H9 (cell line): ENCODE measurements around the gene TSEN34. TPM values are rescaled to one million over a fixed set of nuclear protein-coding genes. Genes with fewer than 3 reads are reported as not detected.
A peak's percentile ranks its signal among the peaks of the same experiment; 100 is the strongest.

Experiments used
- DNase-seq: peaks from one replicate; pipeline ENCODE4 v3.0.0-alpha.2; 2017
- H2AFZ ChIP-seq: one replicate; pipeline ENCODE4 v1.6.1; 2013; ENCODE audit warnings: mild to moderate bottlenecking, low read length, control low read depth, moderate library complexity
- H2AK5ac ChIP-seq: 2 replicates; pipeline ENCODE4 v1.6.1; 2013; ENCODE audit warnings: low read length, control low read depth, mixed read lengths; ENCODE audit not compliant: insufficient read length
- H2BK120ac ChIP-seq: one replicate; pipeline ENCODE4 v1.6.1; 2013; ENCODE audit warnings: low read depth, mild to moderate bottlenecking, low read length, control low read depth, inconsistent platforms; ENCODE audit not compliant: poor library complexity, severe bottlenecking
- H2BK12ac ChIP-seq: 2 replicates; pipeline ENCODE4 v1.6.1; 2013; ENCODE audit warnings: low read length, control low read depth, mixed read lengths, low read depth; ENCODE audit not compliant: insufficient read length
- H2BK15ac ChIP-seq: 2 replicates; pipeline ENCODE4 v1.6.1; 2013; ENCODE audit warnings: low read depth, low read length, control low read depth
- H2BK20ac ChIP-seq: one replicate; pipeline ENCODE4 v1.6.1; 2013; ENCODE audit warnings: low read depth, mild to moderate bottlenecking, low read length, control low read depth, inconsistent platforms; ENCODE audit not compliant: poor library complexity, severe bottlenecking
- H2BK5ac ChIP-seq: 2 replicates; pipeline ENCODE4 v1.6.1; 2013; ENCODE audit warnings: low read length, control low read depth, mixed read lengths; ENCODE audit not compliant: insufficient read length
- H3K14ac ChIP-seq: 2 replicates; pipeline ENCODE4 v1.6.1; 2013; ENCODE audit warnings: low read length, control low read depth; ENCODE audit not compliant: insufficient read depth
- H3K18ac ChIP-seq: 2 replicates; pipeline ENCODE4 v1.6.1; 2013; ENCODE audit warnings: low read depth, mild to moderate bottlenecking, mixed read lengths, low read length, control low read depth; ENCODE audit not compliant: insufficient read length
- H3K23ac ChIP-seq: 2 replicates; pipeline ENCODE4 v1.6.1; 2013; ENCODE audit warnings: low read length, control low read depth, mixed read lengths, low read depth; ENCODE audit not compliant: insufficient read length
- H3K23me2 ChIP-seq: 2 replicates; pipeline ENCODE4 v1.6.1; 2013; ENCODE audit warnings: low read depth, mild to moderate bottlenecking, mixed read lengths, low read length, control low read depth; ENCODE audit not compliant: insufficient read length, poor library complexity, severe bottlenecking
- H3K27ac ChIP-seq: 2 replicates; pipeline ENCODE4 v1.5.1; 2013; ENCODE audit warnings: low read length, control low read depth, mixed read lengths, low read depth; ENCODE audit not compliant: insufficient read length
- H3K27me3 ChIP-seq: 2 replicates; pipeline ENCODE4 v1.6.1; 2013; ENCODE audit warnings: low read length, control low read depth, inconsistent platforms; ENCODE audit not compliant: insufficient read depth
- H3K4ac ChIP-seq: 2 replicates; pipeline ENCODE4 v1.6.1; 2013; ENCODE audit warnings: low read depth, mild to moderate bottlenecking, control low read depth, inconsistent platforms, low read length, moderate library complexity
- H3K4me1 ChIP-seq: 2 replicates; pipeline ENCODE4 v1.6.1; 2013; ENCODE audit warnings: low read length, control low read depth, inconsistent platforms; ENCODE audit not compliant: insufficient read depth
- H3K4me2 ChIP-seq: 2 replicates; pipeline ENCODE4 v1.6.1; 2013; ENCODE audit warnings: low read length, control low read depth, mixed read lengths; ENCODE audit not compliant: insufficient read length, insufficient read depth
- H3K56ac ChIP-seq: 2 replicates; pipeline ENCODE4 v1.6.1; 2013; ENCODE audit warnings: low read depth, mild to moderate bottlenecking, mixed read lengths, low read length, control low read depth; ENCODE audit not compliant: insufficient read length
- H3K79me1 ChIP-seq: 2 replicates; pipeline ENCODE4 v1.6.1; 2013; ENCODE audit warnings: low read depth, mild to moderate bottlenecking, moderate library complexity, low read length, control low read depth, inconsistent platforms; ENCODE audit not compliant: insufficient read depth, poor library complexity, severe bottlenecking
- H3K79me2 ChIP-seq: 2 replicates; pipeline ENCODE4 v1.6.1; 2013; ENCODE audit warnings: low read length, control low read depth, inconsistent platforms; ENCODE audit not compliant: insufficient read depth
- H3K9ac ChIP-seq: 2 replicates; pipeline ENCODE4 v1.6.1; 2013; ENCODE audit warnings: low read length, control low read depth, mixed read lengths; ENCODE audit not compliant: insufficient read length; ENCODE audit errors: extremely low read depth
- H3K9me3 ChIP-seq: one replicate; pipeline ENCODE4 v1.6.1; 2013; ENCODE audit warnings: low read depth, low read length, inconsistent platforms; ENCODE audit not compliant: control insufficient read depth
- H3T11ph ChIP-seq: one replicate; pipeline ENCODE4 v1.6.1; 2013; ENCODE audit warnings: mild to moderate bottlenecking, low read length, control low read depth, inconsistent platforms
- H4K20me1 ChIP-seq: one replicate; pipeline ENCODE4 v1.6.1; 2013; ENCODE audit not compliant: control insufficient read depth, insufficient read length, insufficient read depth
- H4K5ac ChIP-seq: 2 replicates; pipeline ENCODE4 v1.6.1; 2013; ENCODE audit warnings: low read depth, mild to moderate bottlenecking, mixed read lengths, low read length, control low read depth; ENCODE audit not compliant: insufficient read length
- H4K8ac ChIP-seq: replicated peaks from 2 replicates; pipeline ENCODE4 v1.6.1; 2013; ENCODE audit warnings: low read length, control low read depth, mixed read lengths, low read depth; ENCODE audit not compliant: insufficient read length
- H4K91ac ChIP-seq: 2 replicates; pipeline ENCODE4 v1.6.1; 2013; ENCODE audit warnings: low read depth, mild to moderate bottlenecking, moderate library complexity, mixed read lengths, low read length, control low read depth; ENCODE audit not compliant: insufficient read length
- H3K27ac Mint-ChIP-seq, 3 experiments: 2 replicates in 2 of 3; 3 replicates in 1 of 3; pipeline ENCODE4 v1.8.0; 2020 to 2021; ENCODE audit warnings: mixed read lengths in 3 of 3, mild to moderate bottlenecking in 1 of 3, moderate library complexity in 1 of 3
- H3K27me3 Mint-ChIP-seq: 2 replicates; pipeline ENCODE4 v1.8.0; 2021; ENCODE audit warnings: low read depth, mild to moderate bottlenecking, moderate library complexity, mixed read lengths
- H3K36me3 Mint-ChIP-seq, 3 experiments: 2 replicates in 2 of 3; 3 replicates in 1 of 3; pipeline ENCODE4 v1.8.0; 2020 to 2021; ENCODE audit warnings: low read depth in 3 of 3, mixed read lengths in 3 of 3; ENCODE audit not compliant: insufficient read depth in 1 of 3
- H3K4me1 Mint-ChIP-seq, 2 experiments: 2 replicates each; pipeline ENCODE4 v1.8.0; 2020; ENCODE audit warnings: mixed read lengths in 2 of 2
- H3K4me3 Mint-ChIP-seq, 2 experiments: 2 replicates in 1 of 2; 3 replicates in 1 of 2; pipeline ENCODE4 v1.8.0; 2020 to 2021; ENCODE audit warnings: mild to moderate bottlenecking in 2 of 2, mixed read lengths in 2 of 2, moderate library complexity in 1 of 2
- H3K9me3 Mint-ChIP-seq, 2 experiments: 2 replicates in 1 of 2; 3 replicates in 1 of 2; pipeline ENCODE4 v1.8.0; 2020; ENCODE audit warnings: mild to moderate bottlenecking in 2 of 2, mixed read lengths in 2 of 2, moderate library complexity in 1 of 2
- CTCF ChIP-seq: fragments of 200-600 bp; sonication (generic); conservative IDR thresholded peaks from 3 replicates; pipeline ENCODE4 v1.8.0; 2021; ENCODE audit warnings: antibody characterized with exemption, mild to moderate bottlenecking
- WGBS: extraction: QIAGEN DNeasy Blood & Tissue Kit; methylation state at CpG from one replicate; pipeline ENCODE4 v1.1.7; 2013; ENCODE audit warnings: missing lambda C conversion rate, low lambda C conversion rate, mixed read lengths; ENCODE audit not compliant: insufficient read length; ENCODE audit errors: extremely low coverage; 5-methylcytosine and 5-hydroxymethylcytosine counted together
- total RNA-seq: library from RNA; stranded (reverse); gene quantifications from 2 replicates; pipeline ENCODE4 v1.2.1, GENCODE V29; 2021

TSEN34 gene
- total RNA-seq, 1 experiment from 2014 or later, result 28.3 TPM

DNA sequence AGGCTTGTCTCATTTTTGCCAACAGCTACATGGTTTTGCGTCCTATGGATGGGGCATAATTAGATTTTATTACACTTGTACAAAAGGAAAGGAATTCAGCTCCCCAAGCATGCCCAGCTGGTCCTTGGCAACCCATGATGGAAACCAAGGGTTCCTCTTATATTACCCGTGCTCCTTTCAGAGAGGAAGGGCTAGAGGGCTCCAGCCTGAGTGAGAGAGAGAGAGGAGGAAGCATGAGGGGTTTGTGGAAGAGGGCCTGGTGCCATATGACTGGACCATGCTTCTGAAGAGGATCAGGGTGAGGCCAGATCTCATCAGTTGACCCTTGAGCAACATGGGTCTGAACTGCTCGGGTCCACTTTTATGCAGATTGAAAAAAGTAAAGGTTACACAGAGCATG, 6.0 kb downstream of the TSEN34 start:
- Histone ChIP-seq H3K27me3 (no peaks in the 10 kb centered on the region), H3K23ac (no peak overlapping the region), H3K23me2 (peaks cover 7% of the 10 kb centered on the region), H3K18ac (no peak overlapping the region), H4K20me1 (no peaks in the 10 kb centered on the region), H4K5ac (no peak overlapping the region), H3K4me2 (no peak overlapping the region), H2BK120ac (no peak overlapping the region), H4K8ac (no peak overlapping the region), H3K9ac (no peak overlapping the region), H2BK15ac (no peak overlapping the region), H3K4ac (no peak overlapping the region), H3K79me2 (peaks cover 14% of the 10 kb centered on the region; the same call in 1 of the 2 replicates), H3K79me1 (peaks cover 4% of the 10 kb centered on the region), H3K27ac (no peak overlapping the region), H2BK12ac (no peak overlapping the region), H3T11ph (no peak overlapping the region), H3K14ac (no peak overlapping the region), H3K9me3 (no peaks in the 10 kb centered on the region), H2BK20ac (no peak overlapping the region), H3K56ac (no peak overlapping the region), H4K91ac (no peak overlapping the region), H3K4me1 (peaks cover 2% of the 10 kb centered on the region; the same call in 1 of the 2 replicates), H2BK5ac (no peak overlapping the region), H2AK5ac (no peak overlapping the region), H2AFZ (no peak overlapping the region)
- H3K36me3 Mint-ChIP-seq, result peaks cover 36 to 58% (median 56%) of the 10 kb centered on the region in 3 experiments
- no peak for DNase-seq
- H3K27me3 Mint-ChIP-seq, result no peaks in the 10 kb centered on the region; the same call in 1 of the 2 replicates
- TF ChIP-seq CTCF, result no peak
- H3K4me3 Mint-ChIP-seq, result no peak overlapping the region
- no peaks in the 10 kb centered on the region for H3K9me3 Mint-ChIP-seq
- WGBS, result no CpG with 5 or more reads among the region's 3 CpGs
- H3K27ac Mint-ChIP-seq, result 0 out of 7 replicates have a peak overlapping the region, but pooled peaks of 1 of the 3 experiments have one; percentile 75
- H3K4me1 Mint-ChIP-seq, result peaks cover 11 to 23% of the 10 kb centered on the region in 2 experiments
